H1 (cell line): Measurements from ENCODE around the gene SCARB1. TPM values are rescaled to one million over a fixed set of nuclear protein-coding genes. Genes with fewer than 3 reads are reported as not detected.

ENCODE experiments used
- CTCF ChIA-PET: fragments of 300-600 bp; sonication (Branson Sonifier 250); formaldehyde crosslinking; loops from one replicate; lab custom pipeline; 2021; ENCODE audit not compliant: partially characterized antibody; lab: Charles Lee
- POLR2A ChIA-PET: fragments of 300-600 bp; sonication (Branson Sonifier 250); formaldehyde crosslinking; loops from one replicate; lab custom pipeline; 2021; ENCODE audit warnings: inconsistent platforms; ENCODE audit not compliant: partially characterized antibody; lab: Charles Lee
- DNase-seq, 2 experiments: peaks; one replicate each; pipeline versions ENCODE4 v3.0.0 to v3.0.0-alpha.2; 2010 to 2022; ENCODE audit warnings: low spot score in 2 of 2, low read depth in 1 of 2, mixed read lengths in 1 of 2
- FAIRE-seq: peaks from 2 replicates; lab custom pipeline; 2011; peaks lifted over from hg19 to GRCh38; lab: Jason Lieb, UNC
- H2AFZ ChIP-seq: 2 replicates; pipeline ENCODE4 v1.8.1; 2012; ENCODE audit warnings: low read length, inconsistent platforms
- H2AK5ac ChIP-seq: 2 replicates; pipeline ENCODE4 v1.6.1; 2013; ENCODE audit warnings: low read depth, low read length
- H2BK120ac ChIP-seq: replicated peaks from 2 replicates; pipeline ENCODE3; 2013; ENCODE audit warnings: low read depth, low read length, inconsistent platforms
- H2BK12ac ChIP-seq: 2 replicates; pipeline ENCODE4 v1.6.1; 2013; ENCODE audit warnings: low read depth, low read length
- H2BK15ac ChIP-seq: 2 replicates; pipeline ENCODE4 v1.6.1; 2013; ENCODE audit warnings: low read length
- H2BK20ac ChIP-seq: 2 replicates; pipeline ENCODE4 v1.6.1; 2013; ENCODE audit warnings: low read length
- H2BK5ac ChIP-seq: 2 replicates; pipeline ENCODE4 v1.6.1; 2013; ENCODE audit warnings: low read depth, low read length
- H3K14ac ChIP-seq: 2 replicates; pipeline ENCODE4 v1.6.1; 2013; ENCODE audit warnings: inconsistent platforms; ENCODE audit not compliant: insufficient read length
- H3K18ac ChIP-seq: 2 replicates; pipeline ENCODE4 v1.6.1; 2013; ENCODE audit warnings: low read length; ENCODE audit errors: extremely low read depth
- H3K23ac ChIP-seq: 2 replicates; pipeline ENCODE4 v1.6.1; 2013; ENCODE audit warnings: inconsistent platforms; ENCODE audit not compliant: insufficient read length
- H3K23me2 ChIP-seq: 2 replicates; pipeline ENCODE4 v1.6.1; 2013; ENCODE audit warnings: low read depth, low read length
- H3K27ac ChIP-seq: 2 replicates; pipeline ENCODE4 v1.6.1; 2011; ENCODE audit warnings: low read depth, low read length, inconsistent platforms
- H3K27me3 ChIP-seq, 4 experiments: replicated peaks in 1 of 4; 1 replicate in 1 of 4; 2 replicates in 3 of 4; pipeline versions ENCODE4 v1.6.1 to v1.8.1; 2011 to 2013; ENCODE audit warnings: low read length in 3 of 4, mild to moderate bottlenecking in 3 of 4, inconsistent platforms in 2 of 4, mixed read lengths in 2 of 4, moderate library complexity in 1 of 4; ENCODE audit not compliant: control insufficient read depth in 3 of 4, insufficient read depth in 3 of 4; ENCODE audit errors: extremely low read depth in 1 of 4
- H3K36me3 ChIP-seq, 4 experiments: 2 replicates each; pipeline versions ENCODE4 v1.6.1 to v1.8.1; 2011 to 2013; ENCODE audit warnings: mild to moderate bottlenecking in 4 of 4, low read length in 3 of 4, moderate library complexity in 2 of 4, control low read depth in 1 of 4, inconsistent platforms in 1 of 4; ENCODE audit not compliant: insufficient read depth in 4 of 4, control insufficient read depth in 2 of 4
- H3K4ac ChIP-seq: replicated peaks from 2 replicates; pipeline ENCODE3; 2013; ENCODE audit warnings: low read length, low read depth, mixed read lengths, inconsistent platforms; ENCODE audit not compliant: insufficient read length
- H3K4me1 ChIP-seq, 4 experiments: replicated peaks in 1 of 4; 1 replicate in 1 of 4; 2 replicates in 3 of 4; pipeline versions ENCODE4 v1.6.1 to v1.8.1; 2011 to 2013; ENCODE audit warnings: low read length in 3 of 4, inconsistent platforms in 2 of 4, mixed read lengths in 1 of 4; ENCODE audit not compliant: insufficient read depth in 4 of 4, control insufficient read depth in 3 of 4
- H3K4me2 ChIP-seq, 2 experiments: 2 replicates each; pipeline versions ENCODE4 v1.6.1 to v1.8.1; 2011 to 2013; ENCODE audit warnings: low read depth in 2 of 2, low read length in 2 of 2, control low read depth in 1 of 2, inconsistent platforms in 1 of 2, mild to moderate bottlenecking in 1 of 2; ENCODE audit not compliant: insufficient read depth in 1 of 2
- H3K4me3 ChIP-seq, 4 experiments: fragments of 200-600, 300-600 bp in 1 of 4; sonication (generic), shearing (Covaris generic), sonication (Bioruptor Twin) in 1 of 4; 2 replicates each; pipeline versions ENCODE4 v1.5.1 to v1.8.1; 2011 to 2016; ENCODE audit warnings: low read length in 4 of 4, low read depth in 3 of 4, control low read depth in 2 of 4, inconsistent platforms in 2 of 4, mild to moderate bottlenecking in 2 of 4, mixed read lengths in 1 of 4, moderate library complexity in 1 of 4; ENCODE audit not compliant: insufficient read depth in 2 of 4; ENCODE audit errors: extremely low read depth in 1 of 4
- H3K56ac ChIP-seq: replicated peaks from 2 replicates; pipeline ENCODE3; 2013; ENCODE audit warnings: low read depth, mild to moderate bottlenecking, mixed read lengths, low read length, inconsistent platforms; ENCODE audit not compliant: insufficient read length
- H3K79me1 ChIP-seq: 2 replicates; pipeline ENCODE4 v1.6.1; 2013; ENCODE audit warnings: low read depth, low read length, control low read depth
- H3K79me2 ChIP-seq, 2 experiments: 2 replicates each; pipeline versions ENCODE4 v1.6.1 to v1.8.1; 2012 to 2013; ENCODE audit warnings: low read length in 2 of 2, mild to moderate bottlenecking in 2 of 2, inconsistent platforms in 1 of 2; ENCODE audit not compliant: insufficient read depth in 2 of 2, control insufficient read depth in 1 of 2
- H3K9ac ChIP-seq, 4 experiments: replicated peaks in 1 of 4; 1 replicate in 1 of 4; 2 replicates in 3 of 4; pipeline versions ENCODE4 v1.6.1 to v1.8.1; 2011 to 2013; ENCODE audit warnings: low read depth in 3 of 4, low read length in 3 of 4, control low read depth in 2 of 4, mild to moderate bottlenecking in 2 of 4, moderate library complexity in 2 of 4, inconsistent platforms in 1 of 4; ENCODE audit errors: extremely low read depth in 1 of 4
- H3K9me3 ChIP-seq, 2 experiments: 2 replicates each; pipeline versions ENCODE4 v1.6.1 to v1.8.1; 2012 to 2013; ENCODE audit warnings: mild to moderate bottlenecking in 2 of 2, moderate library complexity in 2 of 2, control low read depth in 1 of 2, inconsistent platforms in 1 of 2, low read depth in 1 of 2, low read length in 1 of 2, mixed read lengths in 1 of 2; ENCODE audit not compliant: insufficient read depth in 2 of 2
- H4K20me1 ChIP-seq, 2 experiments: replicated peaks in 1 of 2; 2 replicates each; pipeline versions ENCODE3 to v1.8.1; 2011 to 2013; ENCODE audit warnings: inconsistent platforms in 2 of 2, low read length in 2 of 2, mild to moderate bottlenecking in 1 of 2; ENCODE audit not compliant: insufficient read depth in 2 of 2, control insufficient read depth in 1 of 2
- H4K5ac ChIP-seq: 2 replicates; pipeline ENCODE4 v1.6.1; 2013; ENCODE audit warnings: low read length, low read depth, mixed read lengths, inconsistent platforms; ENCODE audit not compliant: insufficient read length
- H4K8ac ChIP-seq: 2 replicates; pipeline ENCODE4 v1.8.0; 2013; ENCODE audit warnings: mild to moderate bottlenecking, moderate library complexity, low read length, inconsistent platforms; ENCODE audit not compliant: insufficient read depth; ENCODE audit errors: extremely low read depth
- H4K91ac ChIP-seq: replicated peaks from 2 replicates; pipeline ENCODE3; 2013; ENCODE audit warnings: low read length, mixed read lengths, inconsistent platforms; ENCODE audit not compliant: insufficient read length
- CEBPB ChIP-seq: IDR thresholded peaks from 2 replicates; pipeline ENCODE4 v1.6.1; 2012; ENCODE audit warnings: low read depth, low read length
- EP300 ChIP-seq, 2 experiments: IDR thresholded peaks; 1 replicate in 1 of 2; 2 replicates in 1 of 2; pipeline ENCODE4 v1.6.1; 2011 to 2012; ENCODE audit warnings: low read depth in 2 of 2, low read length in 2 of 2, mild to moderate bottlenecking in 2 of 2, borderline replicate concordance in 1 of 2, inconsistent platforms in 1 of 2, moderate library complexity in 1 of 2
- GTF2F1 ChIP-seq: IDR thresholded peaks from 2 replicates; pipeline ENCODE4 v1.6.1; 2012; ENCODE audit warnings: low read depth, low read length, improper control_type of control experiment, borderline replicate concordance
- NANOG ChIP-seq: IDR thresholded peaks from 2 replicates; pipeline ENCODE4 v1.6.1; 2011; ENCODE audit warnings: low read length, low read depth, mild to moderate bottlenecking, inconsistent platforms; ENCODE audit not compliant: insufficient read depth, poor library complexity, severe bottlenecking
- RAD21 ChIP-seq, 2 experiments: IDR thresholded peaks in 1 of 2; conservative IDR thresholded peaks in 1 of 2; 2 replicates each; pipeline ENCODE4 v1.6.1; 2011; ENCODE audit warnings: low read depth in 2 of 2, low read length in 2 of 2, improper control_type of control experiment in 1 of 2, inconsistent platforms in 1 of 2, mild to moderate bottlenecking in 1 of 2, moderate library complexity in 1 of 2
- RBBP5 ChIP-seq: IDR thresholded peaks from 2 replicates; pipeline ENCODE4 v1.7.1; 2012; ENCODE audit warnings: low read depth, mild to moderate bottlenecking, inconsistent platforms, low read length, moderate library complexity, borderline replicate concordance
- RXRA ChIP-seq: IDR thresholded peaks from 2 replicates; pipeline ENCODE4 v1.6.1; 2011; ENCODE audit warnings: low read depth, mild to moderate bottlenecking, low read length, moderate library complexity; ENCODE audit not compliant: insufficient read depth
- SP1 ChIP-seq: IDR thresholded peaks from 2 replicates; pipeline ENCODE4 v1.6.1; 2011; ENCODE audit warnings: low read depth, low read length
- SRF ChIP-seq: IDR thresholded peaks from 2 replicates; pipeline ENCODE4 v1.6.1; 2011; ENCODE audit warnings: mild to moderate bottlenecking, low read depth, low read length, moderate library complexity
- WGBS, 2 experiments: shearing (Covaris generic) in 1 of 2; methylation state at CpG; one replicate each; pipeline versions ENCODE4 v1.1.6 to v1.1.7; 2013 to 2015; ENCODE audit warnings: low lambda C conversion rate in 2 of 2, mixed read lengths in 2 of 2, inconsistent platforms in 1 of 2, low coverage in 1 of 2, missing lambda C conversion rate in 1 of 2; ENCODE audit not compliant: insufficient replicate concordance in 2 of 2, insufficient coverage in 1 of 2, insufficient read length in 1 of 2; ENCODE audit errors: extremely low coverage in 1 of 2, missing lambda C conversion rate in 1 of 2; 5-methylcytosine and 5-hydroxymethylcytosine counted together
- polyA plus RNA-seq, 7 experiments: library from polyadenylated mRNA; depleted of rRNA in 3 of 7; stranded (reverse) in 5 of 7; unstranded in 2 of 7; fragments of >200 nt in 5 of 7; fragments of 200-250 nt in 2 of 7; gene quantifications; 1 replicate in 5 of 7; 2 replicates in 1 of 7; 4 replicates in 1 of 7; pipeline versions ENCODE4 v1.2.1 to v1.2.3, GENCODE V29; 2011 to 2013; ENCODE audit warnings: missing spikeins in 2 of 7, mixed read lengths in 2 of 7
- total RNA-seq: library from RNA; stranded (reverse); fragmentation: NEBNext Ultra II Directional; extraction: Animal tissue kit (Norgen Biotek cat#: 25700); gene quantifications from 2 replicates; pipeline ENCODE4 v1.2.1, GENCODE V29; 2021

Gene SCARB1
- total and polyA plus RNA-seq, 2 of the 8 experiments (the other 6 are each of a cell fraction or from before 2014, with no cell fraction given), result 45.3 to 57.1 TPM

DNA sequence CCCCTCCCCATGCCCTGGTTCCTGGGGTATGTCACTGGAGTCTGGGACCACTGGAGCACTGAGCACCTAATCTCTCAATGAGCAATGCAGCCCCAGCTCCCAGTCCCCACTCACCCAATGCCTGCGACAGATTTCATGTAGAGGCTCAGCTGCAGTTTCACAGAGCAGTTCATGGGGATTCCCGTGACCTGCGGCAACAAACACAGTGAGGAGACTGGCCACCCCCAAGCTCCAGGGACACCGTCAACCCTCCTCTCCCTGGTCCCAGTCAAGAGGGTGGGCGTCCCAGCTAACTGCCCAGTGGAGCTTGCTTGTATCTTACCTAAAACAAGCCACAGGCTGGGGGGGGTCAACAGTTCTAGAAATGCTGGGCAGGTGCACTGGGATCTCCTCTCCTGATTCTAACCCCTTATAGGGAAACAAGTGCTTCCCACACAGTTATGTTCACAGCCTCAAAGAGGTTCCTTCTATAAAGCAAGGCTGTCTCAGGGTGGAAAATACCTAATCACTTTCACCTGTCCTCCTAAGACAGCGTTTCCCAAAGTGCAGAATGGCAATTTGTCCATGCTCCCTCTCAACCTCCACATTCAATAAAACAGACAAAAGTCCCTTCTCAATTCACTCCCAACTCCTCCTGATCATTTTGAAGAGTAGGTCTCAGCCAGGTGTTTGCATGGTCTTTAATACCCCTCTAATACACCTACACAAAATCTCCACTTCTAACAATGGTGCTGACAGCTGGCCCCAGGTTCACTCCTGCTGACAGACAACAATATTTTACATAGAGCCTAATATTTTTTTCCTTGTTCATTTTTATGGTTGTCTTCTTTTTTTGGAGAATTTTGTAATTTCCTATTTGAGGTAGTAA lies 68.3 kb downstream of the SCARB1 start:
- peaks cover 0 to 7% (median 4%) of the 10 kb centered on the region in 4 experiments; a peak in 4 of 7 replicates for H3K4me1 ChIP-seq
- no peaks in the 10 kb centered on the region for H4K20me1 ChIP-seq
- H3K9ac ChIP-seq, result no peak overlapping the region
- no peak overlapping the region for H2AK5ac ChIP-seq
- no peak overlapping the region for H3K27ac ChIP-seq
- no peaks in the 10 kb centered on the region for H3K27me3 ChIP-seq
- H2BK20ac ChIP-seq, result no peak overlapping the region
- DNase-seq, result no peak
- no peak overlapping the region for H3K14ac ChIP-seq
- ChIA-PET CTCF (interaction anchor here (0.8 to 1.2 kb wide), 2 partner anchors 24 to 447 kb away, joined by 3 read pairs; no protein-coding TSS in a partner anchor), POLR2A (interaction anchor here (0.6 to 3.0 kb wide), 2 partner anchors 8 to 108 kb away, joined by 3 to 11 read pairs; no protein-coding TSS in a partner anchor)
- no peak overlapping the region for H2AFZ ChIP-seq
- H3K23me2 ChIP-seq, result no peaks in the 10 kb centered on the region
- H4K91ac ChIP-seq, result no peak overlapping the region
- no peak overlapping the region for H3K23ac ChIP-seq
- FAIRE-seq, result no peak
- H3K79me1 ChIP-seq, result no peaks in the 10 kb centered on the region
- no peak overlapping the region for H3K4me2 ChIP-seq
- H3K56ac ChIP-seq, result no peak overlapping the region
- H3K9me3 ChIP-seq, result no peaks in the 10 kb centered on the region
- H3K4ac ChIP-seq, result no peak overlapping the region
- no peaks in the 10 kb centered on the region for H3K79me2 ChIP-seq
- no peak overlapping the region for H2BK120ac ChIP-seq
- no peak overlapping the region for H2BK5ac ChIP-seq
- no peak overlapping the region for H4K5ac ChIP-seq
- no peak overlapping the region for H2BK12ac ChIP-seq
- no peaks in the 10 kb centered on the region for H3K36me3 ChIP-seq
- H3K18ac ChIP-seq, result no peak overlapping the region
- no peak overlapping the region for H3K4me3 ChIP-seq
- WGBS, 2 experiments, result 92% methylated on average over 6 of the region's 6 CpGs; no CpG with 5 or more reads in 1 of the 2 experiments
- no peak overlapping the region for H4K8ac ChIP-seq
- H2BK15ac ChIP-seq, result no peak overlapping the region
- TF ChIP-seq NANOG, result no peak
- no peak for TF ChIP-seq EP300 (IDR thresholded peaks at IDR 0.05; ENCODE audit: borderline replicate concordance in 1 of 2, low read depth in 2 of 2, low read length in 2 of 2)
- no peak for TF ChIP-seq SP1
- no peak for TF ChIP-seq RXRA
- TF ChIP-seq CEBPB, result no peak
- TF ChIP-seq RBBP5, result no peak
- no peak for TF ChIP-seq GTF2F1
- TF ChIP-seq RAD21 (IDR thresholded peaks at IDR 0.05 in 1 of 2, conservative IDR thresholded peaks at IDR 0.05 in 1 of 2; ENCODE audit: low read depth in 2 of 2, low read length in 2 of 2), result no peak
- no peak for TF ChIP-seq SRF
